Measurements from ENCODE around the gene CCDC54.
A peak's percentile ranks its signal among the peaks of the same experiment; 100 is the strongest.
"Not testable (repeated sequence)": the region's sequence is repeated elsewhere in the genome, so short reads cannot be mapped to it uniquely, and the experiment has no call there.

CCDC54 gene
- 0 to 0.22 (median 0) reads per million in 17 experiments for total RNA-seq

DNA sequence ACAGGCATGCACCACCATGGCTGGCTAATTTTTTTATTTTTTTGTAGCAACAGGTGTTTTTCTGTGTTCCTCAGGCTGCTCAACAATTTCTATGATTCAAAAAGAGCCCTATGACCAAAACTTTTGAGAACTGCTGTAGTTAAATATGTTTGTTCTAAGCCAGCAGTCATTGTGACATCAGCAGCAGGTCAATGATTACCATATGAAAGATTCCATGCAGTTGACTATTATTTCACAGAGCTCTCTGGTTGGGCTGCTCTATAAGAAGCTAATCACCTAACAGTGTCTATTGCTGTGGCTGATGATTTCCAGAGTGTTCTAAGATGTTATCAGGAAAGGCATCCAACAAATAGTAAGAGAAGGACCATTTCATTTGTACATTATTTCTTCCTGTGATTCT lies at the start of gene CCDC54:
CCDC54 (plus strand) TSS at position 289 of the 400 bp plus-strand sequence. CDS start 149 bp downstream, outside the sequence.
- no peak for DNase-seq

DNA sequence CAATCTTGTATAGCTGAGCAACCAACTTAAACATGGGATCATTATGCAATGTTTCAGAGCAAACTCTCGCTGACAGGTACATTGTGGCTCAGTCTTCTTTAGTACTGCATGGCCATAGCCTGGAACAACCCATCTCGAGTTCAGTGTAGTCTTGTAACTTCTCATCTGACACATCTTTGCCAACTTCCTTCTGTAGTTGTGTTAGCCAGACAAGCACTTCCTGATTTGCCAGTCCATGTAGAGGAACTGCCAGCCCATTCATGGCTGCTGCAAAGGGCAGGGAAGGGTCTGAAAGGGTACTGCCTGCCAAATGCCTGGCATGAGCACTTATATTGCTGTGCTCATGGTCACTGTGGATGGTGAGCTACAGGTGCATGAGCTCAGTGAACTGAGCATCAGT lies 49.2 kb upstream of the CCDC54 start:
- peak in 2 of 4 experiments; percentile 56 to 58 for DNase-seq

DNA sequence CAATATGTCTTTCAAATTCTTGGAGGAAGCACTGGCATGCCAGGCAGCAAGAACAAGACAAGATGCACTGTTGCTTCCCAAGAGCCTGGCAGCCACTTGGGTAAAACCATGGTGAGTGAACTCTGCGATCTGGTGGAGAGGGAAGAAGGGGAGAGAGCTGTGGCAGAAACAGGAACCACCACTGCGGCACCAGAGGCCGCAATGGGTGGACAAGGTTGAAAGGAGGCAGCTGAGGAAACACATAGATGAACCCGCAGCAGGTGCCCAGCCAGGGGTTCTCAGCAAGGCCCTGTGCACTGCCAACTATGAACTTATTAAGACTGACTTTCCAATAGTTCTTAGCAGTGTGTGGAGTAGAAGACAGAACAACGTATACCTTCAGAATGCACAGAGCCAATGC lies 48.2 kb upstream of the CCDC54 start:
- no peak for DNase-seq

DNA sequence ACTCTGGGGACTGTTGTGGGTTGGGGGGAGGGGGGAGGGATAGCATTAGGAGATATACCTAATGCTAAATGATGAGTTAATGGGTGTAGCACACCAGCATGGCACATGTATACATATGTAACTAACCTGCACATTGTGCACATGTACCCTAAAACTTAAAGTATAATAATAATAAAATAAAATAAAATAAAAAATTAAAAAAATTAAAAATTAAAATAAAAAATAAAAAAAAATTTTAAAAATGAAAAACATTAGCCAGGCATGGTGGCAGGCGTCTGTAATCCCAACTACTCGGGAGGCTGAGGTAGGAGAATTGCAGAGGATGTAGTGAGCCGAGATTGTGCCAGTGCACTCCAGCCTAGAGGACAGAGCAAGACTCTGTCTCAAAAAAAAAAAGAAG lies 37.5 kb upstream of the CCDC54 start:
- not testable (repeated sequence) for DNase-seq

DNA sequence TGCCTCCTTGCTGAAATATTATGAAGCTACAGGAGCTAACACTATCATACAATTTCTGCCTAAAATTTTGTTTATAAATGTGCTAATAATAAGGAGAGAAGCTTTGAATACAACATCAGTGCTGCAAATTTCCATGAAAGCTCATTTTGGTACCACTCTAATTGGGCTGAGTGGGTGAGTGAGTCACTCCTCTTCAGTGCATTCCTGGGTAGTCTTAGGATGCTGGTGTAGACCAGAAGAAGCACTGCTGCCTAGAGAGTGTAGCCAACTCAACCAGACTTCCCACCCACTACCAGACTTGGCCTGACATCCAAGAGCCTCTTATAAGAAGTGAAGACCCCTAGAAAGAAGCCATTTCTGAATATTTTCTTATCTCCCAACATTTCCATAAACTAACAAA lies 32.5 kb upstream of the CCDC54 start:
- no peak for DNase-seq

DNA sequence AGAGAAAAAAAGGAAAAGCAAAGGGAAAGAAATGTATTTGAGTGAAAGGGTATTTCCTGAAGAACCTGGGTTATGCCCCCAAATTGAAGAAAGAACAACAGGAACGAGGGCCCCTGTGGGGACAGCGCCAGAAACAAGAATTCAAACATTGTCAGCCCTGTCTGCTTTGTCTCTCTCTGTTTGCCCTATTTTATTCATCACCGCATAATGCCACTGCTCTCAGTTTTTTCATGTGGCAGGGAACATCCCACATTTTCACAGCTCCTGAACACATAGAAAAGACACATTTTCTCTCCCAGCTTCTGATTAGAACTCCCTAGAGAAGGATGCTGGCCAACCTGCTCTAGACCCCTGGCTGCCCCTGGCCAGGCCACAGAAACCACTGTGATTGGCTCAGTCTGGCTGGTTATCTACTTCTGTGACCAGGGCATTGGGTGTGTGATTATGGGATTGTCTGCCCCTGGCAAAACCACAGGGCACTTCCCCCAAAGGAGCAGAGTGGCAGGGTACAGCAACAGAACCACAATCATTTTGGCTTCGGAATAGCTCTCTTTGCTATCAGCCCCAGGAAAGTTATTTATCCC lies 31.3 kb upstream of the CCDC54 start:
- no peak for DNase-seq

DNA sequence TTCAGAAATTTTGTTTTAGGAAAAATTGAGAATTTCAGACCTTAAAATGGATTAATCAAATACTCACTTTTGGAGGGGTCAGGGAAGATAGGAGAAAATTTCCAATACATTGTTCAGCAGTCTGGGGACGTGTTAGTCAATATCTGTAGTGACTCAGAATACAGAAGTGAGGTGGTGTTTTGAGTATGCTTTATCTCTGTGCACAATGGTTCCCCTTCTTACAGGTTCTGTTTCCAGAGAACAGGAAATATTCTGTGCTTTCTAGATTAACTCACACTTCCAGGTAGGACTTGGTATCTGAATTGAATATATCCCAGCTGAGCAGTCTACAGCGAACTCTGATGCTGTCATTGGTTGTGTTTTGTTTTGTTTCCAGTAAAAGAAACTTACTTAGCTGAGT lies 30.7 kb upstream of the CCDC54 start:
- DNase-seq, result peak in 1 of 4 experiments; percentile 14

DNA sequence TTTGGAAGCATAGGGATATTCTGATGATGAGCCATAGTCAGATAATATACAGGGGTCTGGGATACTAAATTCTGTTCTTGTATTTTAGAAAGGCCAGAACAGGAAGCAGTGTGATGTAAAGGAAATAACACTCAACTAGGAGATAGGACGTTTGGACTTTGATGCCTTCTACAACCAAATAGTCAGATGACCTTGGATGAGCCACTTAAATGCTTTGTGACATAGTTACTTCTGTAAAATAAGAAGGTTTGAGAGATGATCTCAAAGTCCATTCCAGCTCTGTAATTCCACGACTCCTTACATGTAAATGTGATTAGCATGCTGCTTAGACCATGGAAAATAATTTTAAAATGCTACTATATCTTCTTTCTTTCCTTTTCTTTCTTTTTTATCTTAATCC lies 29.5 kb upstream of the CCDC54 start:
- peak in 1 of 4 experiments; percentile 8 for DNase-seq

DNA sequence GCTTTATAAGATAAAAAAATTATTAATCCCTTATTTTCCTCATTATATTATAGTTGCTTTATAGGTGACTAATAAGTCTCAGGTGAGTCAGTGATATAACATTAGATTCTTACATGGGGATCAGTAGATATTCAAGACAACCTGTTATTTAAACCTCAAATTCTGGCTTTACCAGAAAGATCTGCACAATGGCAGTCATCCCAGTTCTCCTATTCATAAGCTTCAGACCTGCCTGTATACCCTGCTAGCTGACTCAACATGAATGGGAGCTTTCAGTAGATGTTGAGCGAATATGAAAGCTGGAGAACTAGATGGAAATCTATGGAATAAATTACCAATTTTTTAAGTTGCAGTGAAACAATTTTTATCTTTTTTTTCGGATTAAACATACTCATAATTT lies 20.5 kb upstream of the CCDC54 start:
- DNase-seq, result no peak

DNA sequence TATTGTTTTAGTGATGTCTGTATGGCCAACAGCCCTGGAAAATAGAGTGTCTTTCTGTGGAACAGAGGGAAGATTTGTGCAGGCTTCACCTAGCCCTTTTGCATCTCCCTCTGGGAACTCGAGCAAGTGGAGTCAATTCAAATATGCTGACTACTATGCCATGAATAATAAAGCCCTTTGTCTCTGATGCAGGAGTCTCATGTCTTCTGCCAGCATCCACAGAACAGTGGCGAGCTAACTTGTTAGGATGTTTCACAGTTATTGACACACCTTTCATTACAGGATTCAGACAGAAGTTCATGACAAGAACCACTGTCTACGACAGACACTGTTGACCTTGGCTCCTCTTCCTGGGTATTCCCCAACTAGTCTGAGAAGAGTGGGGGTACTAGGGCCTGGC lies 15.6 kb upstream of the CCDC54 start:
- no peak for DNase-seq

DNA sequence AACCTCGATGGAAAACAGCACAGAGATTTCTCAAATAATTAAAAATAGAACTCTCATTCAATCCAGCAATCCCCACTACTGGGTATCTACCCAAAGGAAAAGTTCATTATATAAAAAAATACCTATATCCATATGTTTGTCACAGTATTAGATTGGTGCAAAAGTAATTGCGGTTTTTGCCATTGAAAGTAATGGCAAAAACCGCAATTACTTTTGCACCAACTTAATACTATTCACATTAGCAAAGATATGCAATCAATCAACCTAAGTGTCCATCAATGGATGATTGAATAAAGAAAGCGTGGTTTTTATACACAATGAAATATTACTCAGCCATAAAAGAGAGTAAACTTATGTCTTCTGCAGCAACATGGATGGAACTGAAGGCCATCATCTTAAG lies 12.2 kb upstream of the CCDC54 start:
- no peak for DNase-seq

DNA sequence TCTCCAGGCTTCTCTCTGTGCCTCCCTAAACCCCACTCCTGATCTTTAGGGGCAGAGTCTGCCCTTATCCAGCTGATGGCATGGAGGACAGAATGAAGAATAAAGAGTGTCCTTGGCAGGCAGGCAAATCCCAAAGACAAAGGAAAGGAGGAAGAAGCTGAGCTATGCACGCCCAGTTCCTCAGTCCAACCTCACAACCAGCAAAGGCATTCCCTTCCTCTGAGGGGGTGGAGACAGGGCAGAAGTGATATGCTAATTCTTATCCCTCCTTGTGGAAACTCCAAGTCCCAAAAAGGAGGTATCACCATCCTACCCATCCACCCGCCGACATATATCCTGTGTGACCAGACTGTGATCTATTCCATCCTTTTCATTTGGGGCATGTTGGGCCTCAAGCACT lies 10.5 kb upstream of the CCDC54 start:
- peak in 3 of 4 experiments; percentile 3 to 31 (median 29) for DNase-seq

DNA sequence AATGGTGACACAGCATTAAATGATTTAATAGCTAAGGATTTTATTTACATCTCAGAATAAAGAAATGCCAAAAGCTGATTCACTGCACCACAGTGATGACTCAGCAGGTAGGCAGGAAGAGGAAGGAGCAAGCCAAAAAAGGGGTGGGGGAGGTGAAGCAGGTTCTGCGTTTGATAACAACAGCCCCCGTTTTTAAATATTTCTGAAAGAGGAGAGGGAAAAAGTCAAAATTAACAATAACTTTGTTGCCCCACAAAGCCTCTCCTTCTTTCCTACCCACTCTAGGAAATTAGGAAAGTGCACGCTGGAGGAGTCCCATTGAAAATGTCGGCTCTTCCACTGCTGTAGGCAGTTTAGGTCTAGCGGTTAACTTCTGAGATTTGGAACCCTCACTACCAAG lies 9.9 kb upstream of the CCDC54 start:
- peak; percentile 5 to 58 (median 36) for DNase-seq

DNA sequence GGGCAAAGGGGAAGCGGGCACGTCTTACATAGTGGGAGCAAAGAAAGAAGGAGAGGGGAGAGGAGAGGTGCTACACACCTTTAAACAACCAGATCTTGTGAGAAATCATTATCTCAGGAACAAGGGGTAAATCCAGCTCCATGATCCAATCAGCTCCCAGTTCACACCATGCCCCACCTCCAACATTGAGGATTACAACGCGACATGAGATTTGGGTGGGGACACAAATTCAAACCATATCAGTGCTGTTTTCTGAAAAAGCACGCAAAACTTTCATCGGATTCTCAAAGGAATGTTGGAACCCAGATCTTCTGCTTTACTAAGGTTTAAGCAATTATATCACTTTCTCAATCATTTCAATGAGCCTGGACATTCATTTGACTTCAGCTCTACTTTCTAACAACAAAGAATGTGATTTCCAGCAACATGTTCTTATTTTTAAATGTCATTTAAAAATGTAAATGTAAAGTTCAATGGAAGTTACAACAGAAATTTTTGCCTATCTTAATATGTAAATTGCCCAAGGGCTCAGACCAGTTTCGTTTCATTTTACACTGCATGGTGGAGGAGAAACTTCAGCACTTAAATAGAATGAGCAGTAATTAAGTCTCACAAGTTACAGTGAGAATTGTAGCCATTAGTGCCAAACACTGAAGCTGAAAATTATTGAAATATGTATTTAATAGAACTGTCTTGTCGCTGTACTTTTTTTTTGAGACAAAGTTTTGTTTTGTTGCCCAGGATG lies 8.4 kb upstream of the CCDC54 start:
- DNase-seq, result no peak

DNA sequence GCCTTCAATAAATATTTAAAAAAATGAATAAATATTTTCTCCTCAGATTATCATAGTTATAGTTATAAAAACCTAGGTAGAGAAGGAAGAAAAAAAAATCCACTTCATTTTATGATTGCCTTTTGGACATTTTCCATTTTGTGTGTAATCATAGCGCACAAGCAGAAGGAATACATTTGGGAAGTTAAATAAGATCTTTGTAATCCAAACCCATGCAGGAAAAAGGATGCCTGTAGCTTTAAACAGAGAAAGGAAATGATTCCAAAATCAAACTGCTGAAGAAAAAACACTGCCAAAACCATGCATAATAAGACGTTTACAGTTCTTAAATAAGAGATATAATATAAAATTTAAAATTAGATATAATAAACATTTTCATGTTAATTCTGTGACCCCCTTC lies 7.4 kb upstream of the CCDC54 start:
- DNase-seq, result no peak

DNA sequence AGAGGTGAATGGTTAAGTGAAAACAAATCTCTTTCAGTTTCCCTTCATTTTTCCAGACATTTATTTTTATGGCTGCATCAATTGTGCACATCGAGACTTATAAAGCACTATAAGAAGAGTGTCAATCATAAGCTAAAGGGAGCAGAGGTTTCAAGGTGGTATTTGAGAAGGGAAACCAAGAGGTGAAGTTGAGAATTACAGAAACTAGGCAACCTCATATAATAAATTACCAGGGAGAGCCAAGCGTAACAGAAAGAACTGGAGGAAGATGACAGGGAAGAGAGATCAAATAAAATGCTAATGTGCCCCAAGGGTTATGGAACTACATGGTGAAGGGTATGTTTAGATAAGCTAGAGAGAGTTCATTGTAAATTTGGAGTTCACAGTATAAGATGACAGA lies 6.3 kb upstream of the CCDC54 start:
- no peak for DNase-seq

DNA sequence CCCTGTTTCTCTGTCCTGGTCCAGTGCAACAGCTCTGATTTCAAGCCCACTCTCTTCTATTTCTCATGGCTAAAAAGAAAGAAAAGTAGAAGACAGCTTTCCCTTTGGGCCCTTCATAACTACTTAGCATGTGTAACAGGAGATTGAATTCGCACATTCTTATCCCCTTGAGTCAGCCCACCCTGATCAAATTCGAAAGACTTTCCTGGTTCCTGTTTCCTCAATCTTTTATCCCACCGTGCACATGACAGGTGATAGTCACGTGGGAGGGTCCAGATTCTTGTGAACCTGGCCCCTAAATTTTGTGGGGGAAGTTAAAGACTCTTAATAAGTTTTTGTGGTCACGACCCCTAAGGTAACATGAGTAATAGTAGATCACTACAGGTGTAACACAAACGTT lies 4.7 kb upstream of the CCDC54 start:
- no peak for DNase-seq

DNA sequence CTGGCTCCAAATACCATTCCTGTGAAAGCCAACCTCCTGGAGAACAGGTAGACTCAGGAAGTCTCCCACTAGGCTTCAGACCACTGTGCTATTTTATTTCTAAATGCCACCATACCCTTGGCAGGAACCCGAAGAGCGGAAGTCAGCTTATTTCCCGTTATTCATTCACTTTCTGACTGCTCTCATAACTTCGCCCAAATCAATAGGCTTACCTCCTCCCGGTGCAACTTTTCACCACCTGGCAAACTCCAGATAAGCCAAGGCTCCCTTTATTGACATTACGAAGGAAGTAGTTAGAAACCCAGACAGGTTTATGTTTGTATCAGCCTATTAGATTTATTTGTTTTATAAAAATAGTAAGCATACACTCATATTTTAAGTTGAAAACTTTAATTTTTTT lies 3.3 kb upstream of the CCDC54 start:
- DNase-seq, result peak in 1 of 4 experiments; percentile 9

DNA sequence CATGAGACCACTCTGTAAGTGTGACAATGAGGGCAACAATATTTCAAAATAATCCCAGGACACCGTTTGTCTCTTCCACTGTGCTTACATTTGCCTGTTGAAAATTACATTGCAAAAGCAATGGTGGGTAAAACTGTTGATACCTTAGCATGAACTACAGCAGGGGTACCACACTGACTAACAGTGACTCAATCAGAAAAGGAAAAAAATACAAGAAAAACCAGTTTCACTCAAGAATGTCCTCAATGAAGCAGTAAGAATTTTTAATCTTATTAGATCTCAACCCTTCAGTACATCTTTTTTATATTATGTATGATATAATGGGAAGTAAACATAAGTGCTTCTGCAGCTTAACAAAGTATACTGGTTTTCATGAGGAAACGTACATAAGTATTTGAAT lies 1.6 kb upstream of the CCDC54 start:
- no peak for DNase-seq

DNA sequence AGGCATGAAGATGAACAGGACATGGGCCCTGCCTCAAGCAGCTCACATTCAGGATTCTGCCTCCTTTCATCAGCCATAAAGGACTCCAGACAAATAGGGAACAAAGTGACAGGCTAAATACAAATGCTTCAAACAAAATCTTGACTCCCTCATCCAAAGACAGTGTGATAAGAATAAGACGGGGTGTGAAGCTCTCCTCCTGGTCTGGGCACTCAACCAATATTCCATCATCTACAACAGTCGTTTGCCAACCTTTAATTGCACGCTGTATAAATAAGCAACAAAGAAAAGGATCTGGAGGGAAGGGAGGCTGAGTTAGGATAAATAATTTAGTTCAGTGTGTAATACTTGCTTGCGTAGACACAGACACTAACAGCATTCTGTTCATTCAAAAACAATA lies 5.4 kb downstream of the CCDC54 start:
- DNase-seq, result no peak

DNA sequence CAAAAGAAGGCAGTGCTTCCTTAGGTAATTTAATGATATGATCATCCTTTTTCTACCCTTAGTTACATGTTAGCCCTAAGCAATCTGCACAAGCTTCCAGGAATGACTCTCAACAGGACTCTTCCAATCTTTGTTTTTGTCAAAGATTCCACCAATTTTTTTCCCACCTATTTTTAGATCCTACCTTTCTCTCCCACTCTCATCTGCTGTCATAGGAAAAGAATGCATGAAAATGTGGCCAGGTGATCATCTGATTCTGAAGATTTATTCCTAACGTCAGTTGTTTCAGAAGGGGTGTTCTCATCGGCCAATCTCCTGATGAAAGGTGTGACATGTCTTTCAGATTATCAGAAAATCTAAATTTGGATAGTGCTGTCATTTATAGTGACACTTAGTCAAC lies 7.2 kb downstream of the CCDC54 start:
- no peak for DNase-seq

DNA sequence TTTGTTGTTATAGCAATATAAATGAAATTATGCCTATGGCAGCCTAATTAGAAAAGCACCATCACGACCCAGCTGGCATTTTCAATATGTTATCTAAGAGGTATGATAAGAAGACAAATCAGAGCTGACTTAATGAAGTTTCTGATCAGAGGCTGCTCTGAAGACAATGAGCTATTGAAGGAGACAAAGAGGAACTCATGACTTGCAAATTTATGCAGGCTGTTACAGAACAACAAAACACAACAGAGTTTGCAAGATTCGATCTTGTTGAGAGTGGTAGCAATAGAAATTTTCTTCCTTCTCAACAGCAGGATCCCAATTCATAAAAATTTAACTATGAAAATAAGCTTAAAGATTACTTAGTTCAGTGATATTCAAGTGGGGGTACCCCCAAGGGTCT lies 7.7 kb downstream of the CCDC54 start:
- no peak for DNase-seq

DNA sequence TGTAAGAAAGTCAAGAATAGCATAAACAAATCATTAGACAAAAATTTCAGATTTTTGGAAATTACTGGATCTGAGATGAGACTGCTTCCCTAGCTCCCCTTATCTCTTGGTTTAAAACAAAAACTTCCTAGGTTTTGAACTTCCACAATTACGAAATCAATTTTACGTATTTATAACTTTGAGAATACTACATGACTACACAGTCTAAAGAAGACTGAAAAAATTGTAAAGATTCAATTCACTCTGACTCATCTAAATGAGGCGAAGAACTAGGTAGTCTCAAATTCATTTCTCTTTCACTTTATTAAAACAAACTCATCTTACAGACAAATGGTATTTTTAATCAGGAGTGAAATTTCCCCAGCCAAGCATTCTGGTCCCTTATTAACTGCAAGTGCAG lies 10.3 kb downstream of the CCDC54 start:
- no peak for DNase-seq

DNA sequence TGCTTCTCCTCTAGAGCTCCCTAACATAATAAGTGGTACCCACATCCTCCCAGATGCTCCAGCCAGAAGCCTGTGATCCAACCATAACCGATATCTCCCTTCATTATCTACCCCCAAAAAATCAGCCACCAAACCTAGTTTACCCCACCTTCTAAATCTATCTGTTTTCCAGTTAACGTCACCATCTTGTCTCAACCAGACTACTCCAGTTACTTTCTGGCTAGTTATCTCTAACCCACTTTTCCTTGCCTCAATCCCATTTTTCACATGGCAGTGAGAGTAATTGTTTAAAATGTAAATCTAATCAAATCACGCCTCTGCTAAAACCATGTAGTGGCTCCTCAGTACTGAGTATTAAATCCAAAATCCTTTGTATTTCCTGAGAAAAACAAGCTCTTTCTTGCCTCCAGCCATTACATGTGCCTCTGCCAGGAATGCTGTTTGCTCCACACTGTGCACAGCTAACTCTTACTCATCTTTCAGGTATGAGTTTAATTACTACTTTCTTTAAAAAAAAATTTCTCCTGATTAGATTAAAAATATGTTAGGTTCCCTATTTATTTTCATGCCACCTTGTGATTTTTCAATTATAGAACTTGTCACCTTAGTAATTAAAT lies 15.4 kb downstream of the CCDC54 start:
- DNase-seq, result no peak
